CD4-positive, alpha-beta T cell treated with Interleukin-15 for 4 hours (primary cell): Measurements from ENCODE around the gene VPS45.
"Not testable (repeated sequence)": the region's sequence is repeated elsewhere in the genome, so short reads cannot be mapped to it uniquely, and the experiment has no call there.

ENCODE experiments used
- DNase-seq: peaks from one replicate; pipeline ENCODE4 v3.0.0-alpha.2; 2020; ENCODE audit warnings: low spot score

Gene VPS45

DNA sequence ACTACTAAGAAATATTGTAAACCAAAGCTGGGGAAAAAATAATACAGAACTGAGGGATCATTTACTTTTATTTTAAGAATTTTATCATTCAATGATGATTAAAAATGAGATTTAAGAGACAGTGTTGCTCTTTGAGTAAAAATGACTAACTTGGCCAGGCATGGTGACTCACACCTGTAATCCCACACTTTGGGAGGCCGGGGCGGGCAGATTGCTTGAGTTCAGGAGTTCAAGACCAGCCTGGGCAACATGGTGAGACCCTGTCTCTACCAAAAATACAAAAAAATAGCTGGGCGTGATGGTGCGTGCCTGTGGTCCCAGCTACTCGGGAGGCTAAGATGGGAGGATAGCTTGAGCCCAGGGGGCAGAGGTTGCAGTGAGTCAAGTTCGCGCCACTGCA, 60.3 kb downstream of the VPS45 start:
- no peak for DNase-seq

DNA sequence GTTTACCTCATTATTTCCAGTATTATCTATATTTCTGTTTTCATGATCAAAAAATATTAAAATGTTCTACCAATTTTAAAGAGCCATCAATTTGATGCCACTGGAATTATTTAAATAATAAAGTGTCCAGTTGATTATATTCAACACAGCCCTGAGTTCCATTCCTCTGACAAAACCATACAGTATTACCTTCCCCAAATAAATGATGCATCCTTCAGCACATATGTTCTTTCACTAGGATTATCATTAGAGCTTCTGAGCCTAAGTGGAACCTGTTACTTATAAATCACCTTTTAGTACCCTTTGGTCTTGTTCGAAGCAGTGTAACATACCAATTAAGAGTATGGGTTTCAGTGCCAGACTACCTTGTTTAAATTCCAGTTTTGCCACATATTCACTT, 64.8 kb downstream of the VPS45 start:
- no peak for DNase-seq

DNA sequence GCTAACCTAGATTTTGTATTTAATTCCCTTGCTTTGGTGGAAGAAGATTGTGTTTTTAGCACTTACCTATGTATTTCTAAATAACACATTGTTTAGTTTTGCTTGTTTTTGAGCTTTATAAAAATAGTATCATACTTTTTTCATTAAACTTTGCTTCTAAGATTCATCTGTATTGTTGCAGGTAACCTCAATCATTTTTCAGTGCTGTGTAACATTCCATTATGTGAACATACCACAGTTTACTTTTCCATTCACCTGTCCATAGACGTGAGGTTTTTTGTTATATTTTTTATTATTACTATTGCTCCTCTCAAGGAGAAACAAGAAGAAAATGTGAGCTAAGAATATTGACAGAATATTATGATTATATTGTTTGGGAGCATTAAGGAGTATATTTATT, 67.0 kb downstream of the VPS45 start:
- DNase-seq, result no peak

DNA sequence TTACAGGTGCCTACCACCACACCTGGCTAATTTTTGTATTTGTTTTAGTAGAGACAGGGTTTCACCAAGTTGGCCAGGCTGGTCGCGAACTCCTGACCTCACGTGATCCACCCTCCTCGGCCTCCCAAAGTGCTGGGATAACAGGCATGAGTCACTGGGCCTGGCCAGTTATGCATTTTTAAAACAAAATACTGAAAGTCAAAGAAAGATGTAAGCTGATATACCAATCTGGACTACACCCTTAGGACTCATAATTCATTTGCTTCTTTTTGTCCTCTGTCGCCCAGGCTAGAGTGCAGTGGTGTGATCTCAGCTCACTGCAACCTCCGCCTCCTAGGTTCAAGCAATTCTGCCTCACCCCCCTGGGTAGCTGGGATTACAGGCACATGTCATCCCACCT, 67.8 kb downstream of the VPS45 start:
- DNase-seq, result not testable (repeated sequence)

DNA sequence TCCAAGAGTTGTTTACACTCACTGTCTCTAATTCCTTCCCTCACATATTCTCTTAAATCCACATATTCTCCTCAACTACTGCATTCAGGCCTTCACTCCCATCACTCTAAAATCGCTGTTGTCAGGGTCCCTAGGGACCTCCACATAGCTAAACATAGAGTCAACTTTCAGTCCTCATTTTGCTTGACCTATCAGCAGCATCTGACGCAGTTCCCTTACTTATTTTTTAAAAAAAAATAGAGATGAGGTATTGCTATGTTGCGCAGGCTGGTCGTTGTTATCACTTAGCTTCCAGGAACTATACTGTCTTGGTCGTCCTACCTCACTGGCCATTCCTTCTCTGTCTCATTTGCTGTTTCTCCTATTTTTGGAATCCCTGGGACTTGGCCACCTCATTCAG, 70.5 kb downstream of the VPS45 start:
- no peak for DNase-seq

DNA sequence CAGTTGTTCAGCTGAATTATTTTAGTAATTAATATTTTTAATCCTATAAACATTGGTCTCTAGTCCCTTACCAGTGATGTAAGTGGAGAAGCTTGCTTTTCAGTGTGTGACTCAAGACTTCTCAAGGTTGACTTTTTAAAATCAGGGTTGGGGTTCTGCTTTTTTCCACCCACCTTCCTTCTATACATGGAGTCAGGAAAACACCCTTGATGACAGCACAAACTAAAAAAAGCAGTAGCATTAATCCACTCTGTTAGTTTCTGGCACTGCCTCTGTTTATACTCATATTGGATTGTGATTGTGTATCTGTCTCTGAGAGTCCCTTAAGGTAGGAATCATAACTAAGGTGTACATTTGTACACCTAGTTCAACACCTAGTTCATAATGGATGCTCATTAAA, 73.9 kb downstream of the VPS45 start:
- DNase-seq, result no peak

DNA sequence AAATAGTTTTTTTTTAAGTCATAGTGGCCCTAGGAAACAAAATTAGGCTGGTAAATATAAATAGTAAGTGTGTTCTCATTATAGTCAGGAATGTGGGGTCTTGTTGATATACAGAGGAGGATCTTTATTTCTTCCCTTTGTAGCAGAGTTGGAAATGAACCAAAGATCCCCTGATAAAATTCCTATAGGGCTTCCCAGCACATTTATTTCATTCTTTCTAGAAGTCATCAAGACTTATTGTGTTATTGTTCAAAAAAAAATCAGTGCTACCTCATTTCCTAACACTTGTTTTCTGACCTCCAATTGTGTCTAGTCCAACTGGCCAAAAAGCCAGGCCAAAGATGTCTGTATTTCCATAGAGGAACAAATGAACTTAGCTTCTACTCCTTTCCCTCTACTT, 74.5 kb downstream of the VPS45 start:
- DNase-seq, result no peak

DNA sequence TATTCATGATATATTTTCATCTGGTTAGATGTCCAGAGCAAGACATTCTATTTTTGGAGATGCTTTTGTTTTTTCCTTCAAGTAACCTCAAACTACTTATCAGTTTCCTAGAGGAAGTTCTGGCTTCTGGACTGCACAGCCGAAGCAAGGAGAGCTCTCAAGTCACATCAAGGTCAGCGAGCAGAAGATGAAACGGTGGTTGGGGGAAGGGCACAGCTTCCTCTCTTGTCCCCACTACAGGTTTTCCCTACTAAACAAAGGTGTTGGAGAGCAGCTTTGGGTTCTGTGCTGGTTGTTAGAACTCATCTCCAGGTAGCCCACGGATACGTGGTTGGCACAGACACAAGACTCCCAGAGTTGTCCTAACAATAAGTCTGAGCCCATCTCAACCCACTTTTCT, 77.0 kb downstream of the VPS45 start:
- DNase-seq, result no peak

DNA sequence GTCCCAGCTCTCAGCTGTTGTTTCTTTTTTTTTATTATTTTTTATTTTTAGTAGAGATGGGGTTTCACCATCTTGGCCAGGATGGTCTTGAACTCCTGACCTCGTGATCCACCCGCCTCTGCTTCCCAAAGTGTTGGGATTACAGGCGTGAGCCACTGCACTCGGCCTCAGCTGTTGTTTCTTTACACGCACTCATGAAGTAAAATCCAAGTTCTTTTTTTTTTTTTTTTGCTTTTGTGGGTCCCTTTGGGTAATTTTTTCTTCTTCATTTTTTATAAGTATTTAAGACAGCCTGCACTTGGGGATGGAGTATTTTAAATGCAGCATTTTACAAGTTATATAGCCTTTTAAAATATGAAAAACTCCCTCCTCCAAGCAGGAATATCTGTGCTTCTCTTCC, 78.4 kb downstream of the VPS45 start:
- not testable (repeated sequence) for DNase-seq

DNA sequence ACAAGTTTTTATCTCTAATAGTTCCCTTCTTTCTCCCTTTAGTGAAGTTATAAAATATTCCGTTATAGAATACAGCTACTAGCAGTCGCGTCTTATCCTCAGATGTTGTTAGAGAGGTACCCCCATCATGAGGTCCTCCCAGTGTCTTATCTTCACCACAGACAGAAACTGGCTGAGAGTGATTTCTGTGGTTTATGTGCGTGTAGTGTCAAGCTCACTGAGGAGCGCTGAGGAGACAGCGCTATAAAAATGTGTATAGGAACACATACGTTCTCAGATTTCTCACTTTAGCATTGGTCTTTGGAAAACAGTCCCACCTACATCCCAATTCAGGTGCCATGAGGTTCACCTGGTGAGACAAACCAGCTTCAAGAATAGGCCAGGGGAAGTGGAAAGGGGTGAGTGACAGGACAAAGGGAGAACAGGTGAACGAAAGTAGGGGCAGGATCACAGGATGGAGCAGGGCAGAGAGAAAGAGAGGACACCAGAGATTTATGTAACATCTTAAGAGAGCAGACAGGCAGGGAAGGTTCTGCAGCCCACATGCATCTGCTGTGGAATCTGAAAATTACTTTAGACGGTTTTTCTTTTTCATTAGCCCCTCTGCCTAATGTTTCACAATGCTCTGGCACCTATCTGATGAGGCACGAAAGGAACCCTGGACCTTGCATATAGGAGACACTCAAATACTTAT, 79.4 kb downstream of the VPS45 start:
- DNase-seq, result no peak

DNA sequence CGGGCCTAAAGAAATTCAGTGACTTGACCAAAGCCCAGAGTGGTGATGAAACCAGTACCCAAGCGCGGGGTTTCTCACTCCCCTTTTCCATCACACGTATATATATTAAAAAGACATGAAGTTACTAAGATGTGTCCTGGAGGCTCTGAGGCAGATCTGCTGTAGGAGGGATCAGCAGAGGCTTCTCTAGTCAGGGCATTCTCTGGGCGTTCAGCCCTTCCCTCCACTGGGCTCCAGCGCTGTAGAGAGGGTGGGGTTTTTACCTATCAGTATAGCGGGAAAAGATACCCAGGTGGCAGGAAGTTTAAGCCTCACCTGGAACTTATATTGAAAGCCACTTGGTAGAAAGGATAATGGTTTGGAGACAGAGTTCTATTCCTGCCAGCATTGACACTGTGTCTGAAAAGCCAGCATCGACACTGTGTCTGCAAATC, 81.3 kb downstream of the VPS45 start:
- DNase-seq, result no peak

DNA sequence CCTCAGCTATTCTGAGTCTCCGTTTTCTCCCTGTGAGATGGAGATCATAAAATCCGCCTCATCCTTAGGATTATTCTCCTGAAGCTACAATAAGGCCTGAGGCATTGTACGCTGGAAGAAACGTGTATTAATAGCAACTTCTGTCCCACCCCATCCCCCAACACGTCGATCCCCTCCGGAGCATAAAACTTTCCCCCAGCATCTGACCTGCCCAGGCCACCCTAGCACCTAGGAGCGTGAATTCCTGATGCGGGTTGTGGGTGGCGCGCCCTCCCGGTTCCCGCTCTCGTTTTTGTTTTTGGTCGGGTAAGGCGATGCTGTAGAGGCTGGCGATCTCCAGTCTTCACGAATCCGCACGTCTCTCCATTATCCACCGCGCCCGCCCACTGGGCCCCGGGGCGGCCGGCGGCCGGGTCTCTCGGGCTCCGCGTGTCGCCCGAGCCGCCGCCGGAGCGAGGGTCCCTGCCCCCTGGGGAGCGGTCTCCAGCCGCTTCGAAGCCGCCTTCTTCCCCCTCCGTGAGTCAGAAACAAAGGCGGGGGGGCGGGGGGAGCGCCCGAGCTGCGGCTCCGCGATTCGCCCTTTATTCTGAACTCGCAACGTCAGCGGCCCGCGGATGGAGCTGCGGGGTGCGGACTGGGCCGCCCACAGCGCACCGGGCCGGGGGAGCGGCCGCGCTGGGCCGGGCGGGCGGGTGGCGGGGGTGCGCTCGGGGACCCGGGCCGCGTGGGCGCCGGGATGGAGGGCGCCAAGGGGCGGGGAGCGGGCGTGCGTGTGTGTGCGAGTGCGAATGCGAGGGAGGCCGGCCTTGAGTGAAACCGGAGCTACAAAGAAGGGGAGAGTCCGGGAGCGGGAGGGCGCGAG, 81.9 kb downstream of the VPS45 start, which contains the start of gene PLEKHO1:
TSS of gene PLEKHO1 (plus strand) at position 646 of the 862 bp plus-strand sequence. CDS start 342 bp downstream, outside the sequence.
- peak; percentile 87 for DNase-seq

DNA sequence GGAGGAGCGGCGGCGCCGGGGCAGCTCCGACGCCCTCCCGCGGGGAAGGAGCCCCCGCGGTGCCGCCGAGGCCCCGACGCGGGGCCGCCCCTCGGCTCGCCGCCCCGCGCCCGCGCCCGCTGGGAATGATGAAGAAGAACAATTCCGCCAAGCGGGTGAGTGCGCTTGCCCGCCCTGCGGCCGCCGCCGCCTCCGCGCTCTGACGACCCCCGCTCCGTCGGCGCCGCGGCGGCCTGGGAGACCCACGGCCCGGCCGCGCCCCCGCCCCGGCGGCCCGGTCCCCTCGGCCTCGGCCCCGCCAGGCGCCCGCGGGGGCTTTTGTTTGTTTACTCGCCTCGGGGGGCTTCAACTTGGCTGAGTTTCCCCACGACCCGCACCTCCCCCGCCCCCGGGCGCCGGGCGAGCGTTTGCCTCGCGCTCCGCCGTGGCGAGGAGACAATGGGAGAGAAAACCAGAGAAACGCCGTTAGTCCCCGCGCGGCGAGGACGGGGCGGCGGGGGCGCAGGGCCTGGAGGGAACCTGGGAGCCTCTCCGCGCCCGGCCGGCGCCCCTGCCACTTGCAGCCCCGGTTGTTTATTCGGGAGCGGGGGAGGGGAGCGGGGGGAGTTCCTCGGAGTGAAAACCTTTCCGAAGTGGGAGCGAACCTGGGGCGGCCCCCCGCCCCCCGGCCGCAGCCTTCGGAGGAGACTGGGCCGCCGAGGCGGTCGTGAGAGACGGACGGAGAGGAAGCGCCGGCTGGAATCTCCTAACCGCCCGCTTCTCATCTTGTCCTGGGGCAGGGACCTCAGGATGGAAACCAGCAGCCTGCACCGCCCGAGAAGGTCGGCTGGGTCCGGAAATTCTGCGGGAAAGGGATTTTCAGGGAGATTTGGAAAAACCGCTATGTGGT, 82.8 kb downstream of the VPS45 start:
- no peak for DNase-seq

DNA sequence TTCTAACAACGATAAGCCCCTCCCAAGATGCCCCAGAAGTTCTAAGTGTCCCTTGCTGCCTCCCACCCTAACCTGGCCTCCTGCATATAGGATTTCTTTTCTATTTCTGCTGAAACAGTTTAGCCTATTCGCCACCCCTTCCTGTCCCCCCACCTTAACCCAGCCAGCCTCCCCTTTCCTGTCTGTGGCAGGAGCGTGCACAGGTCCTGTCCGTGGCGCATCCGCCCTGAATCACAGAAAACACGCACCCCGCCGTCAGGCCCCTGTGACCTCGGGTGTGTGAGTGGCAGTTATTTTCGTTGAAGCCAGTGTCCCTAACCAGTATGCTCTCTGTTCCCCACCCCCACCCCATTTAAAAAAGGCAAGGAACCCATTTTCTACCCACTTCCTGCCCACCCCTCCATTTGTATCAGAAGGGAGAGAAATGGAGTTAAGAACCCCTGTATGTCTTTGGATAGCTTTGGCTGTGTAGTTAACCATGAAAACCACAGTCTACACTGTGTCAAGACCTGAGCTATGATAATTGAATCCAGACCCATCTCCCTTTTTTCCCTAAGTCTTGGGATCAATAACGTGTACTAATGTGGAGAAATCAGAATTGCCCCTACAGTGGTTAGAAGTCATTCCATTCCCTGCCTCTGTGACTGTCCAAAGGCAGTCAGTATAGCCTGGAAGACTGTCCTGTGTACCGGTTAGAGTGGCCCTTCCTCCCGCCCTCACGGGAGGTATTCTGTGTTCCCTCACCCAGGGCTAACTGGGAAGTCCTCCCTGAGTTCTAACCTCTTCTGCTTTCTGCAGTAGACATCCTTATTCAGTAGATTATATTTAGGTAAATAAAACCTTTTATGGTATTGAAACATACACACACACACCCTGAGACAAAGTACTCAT, 84.0 kb downstream of the VPS45 start:
- DNase-seq, result peak; percentile 83

DNA sequence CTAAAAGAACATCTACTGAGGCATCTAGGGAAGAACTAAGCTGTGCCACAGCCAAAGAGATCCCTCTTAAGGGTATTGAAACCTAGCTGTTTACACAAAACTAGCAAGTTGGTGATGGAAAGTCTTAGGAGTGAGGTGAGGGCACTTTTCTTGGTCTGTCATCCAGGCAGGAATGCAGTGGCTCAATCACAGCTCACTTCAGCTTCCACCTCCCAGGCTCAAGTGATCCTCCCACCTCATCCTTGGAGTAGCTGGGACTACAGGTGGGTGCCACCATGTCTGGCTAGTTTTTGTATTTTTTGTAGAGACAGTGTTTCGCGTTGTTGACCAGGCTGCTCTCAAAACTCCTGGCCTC, 84.6 kb downstream of the VPS45 start:
- DNase-seq, result no peak

DNA sequence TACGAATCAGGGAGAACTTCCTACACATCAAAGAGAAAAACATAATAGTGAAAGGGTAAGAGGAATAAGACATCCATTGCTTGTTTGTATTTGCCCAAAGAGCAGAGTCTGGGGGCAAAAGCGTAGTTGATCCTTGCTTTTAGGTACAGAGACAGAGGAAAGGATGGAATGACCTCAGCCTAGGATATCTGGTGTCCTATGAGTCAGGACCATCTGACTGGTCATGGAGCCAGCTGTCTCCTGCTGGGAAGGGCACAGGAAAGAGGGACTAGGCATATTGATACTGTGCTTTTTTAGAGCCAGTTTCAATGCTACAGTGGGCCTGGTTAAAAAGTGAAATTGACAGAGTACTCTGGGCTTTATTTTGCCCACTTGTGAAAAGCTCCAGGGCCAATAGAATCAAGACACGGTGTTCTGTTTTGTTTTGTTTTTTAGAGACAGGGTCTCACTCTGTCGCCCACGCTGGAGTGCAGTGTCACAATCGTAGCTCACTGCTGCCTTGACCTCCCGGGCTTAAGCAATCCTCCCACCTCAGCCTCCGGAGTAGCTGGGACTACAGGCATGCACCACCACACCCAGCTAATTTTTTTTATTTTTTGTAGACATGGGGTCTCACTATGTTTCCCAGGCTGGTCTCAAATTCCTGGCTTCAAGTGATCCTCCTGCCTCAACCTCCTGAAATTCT, 85.3 kb downstream of the VPS45 start:
- no peak for DNase-seq

DNA sequence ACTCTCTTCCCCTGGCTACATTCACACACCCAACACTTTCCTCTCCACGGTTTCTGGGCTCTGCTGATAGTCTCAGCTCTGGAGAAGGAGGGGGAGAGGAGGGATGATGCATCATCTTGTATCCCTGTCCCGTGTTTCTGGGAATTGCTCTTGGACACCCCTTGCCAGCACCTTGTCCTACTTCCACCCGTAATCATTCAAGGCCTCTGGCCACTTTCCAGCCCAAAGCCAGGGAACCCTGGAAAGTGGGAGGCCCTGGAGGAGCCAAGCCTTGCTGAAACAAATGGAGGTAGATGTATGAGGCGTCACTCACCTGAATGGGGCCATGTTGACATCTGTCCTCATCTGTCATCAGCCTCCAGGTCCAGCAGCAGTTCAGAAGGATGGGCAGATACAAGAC, 86.6 kb downstream of the VPS45 start:
- no peak for DNase-seq

DNA sequence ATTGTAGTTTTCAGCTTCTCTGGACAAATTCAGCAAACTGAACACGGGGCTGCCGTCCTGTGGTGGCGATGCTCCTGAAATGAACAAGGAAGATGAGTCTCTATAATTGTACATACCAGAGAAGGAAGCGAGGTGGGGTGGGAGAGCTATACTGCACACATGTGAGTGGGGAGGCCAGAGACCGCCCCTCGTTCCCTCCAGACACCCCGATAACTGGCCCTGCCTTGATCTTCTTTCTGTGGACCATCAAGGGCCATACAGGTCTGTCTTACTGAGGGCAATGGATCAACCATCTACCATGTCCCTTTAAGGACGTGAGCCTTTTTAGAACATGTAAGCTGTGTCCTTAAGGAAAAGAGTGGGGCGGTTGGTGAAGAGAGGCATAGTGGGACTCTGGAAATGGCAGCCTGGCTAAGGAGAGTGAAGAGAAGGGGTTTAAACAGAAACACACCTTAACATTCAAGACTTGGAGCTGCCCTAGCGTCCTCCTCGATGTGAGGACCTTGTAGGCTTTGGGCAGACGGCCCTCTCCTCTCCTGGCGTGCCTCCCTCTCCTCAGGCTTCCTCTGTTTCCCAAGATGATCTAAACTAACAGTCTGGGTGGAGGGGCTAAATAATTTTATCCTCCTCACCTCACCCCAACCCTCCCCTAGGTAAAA, 88.0 kb downstream of the VPS45 start:
- DNase-seq, result no peak

DNA sequence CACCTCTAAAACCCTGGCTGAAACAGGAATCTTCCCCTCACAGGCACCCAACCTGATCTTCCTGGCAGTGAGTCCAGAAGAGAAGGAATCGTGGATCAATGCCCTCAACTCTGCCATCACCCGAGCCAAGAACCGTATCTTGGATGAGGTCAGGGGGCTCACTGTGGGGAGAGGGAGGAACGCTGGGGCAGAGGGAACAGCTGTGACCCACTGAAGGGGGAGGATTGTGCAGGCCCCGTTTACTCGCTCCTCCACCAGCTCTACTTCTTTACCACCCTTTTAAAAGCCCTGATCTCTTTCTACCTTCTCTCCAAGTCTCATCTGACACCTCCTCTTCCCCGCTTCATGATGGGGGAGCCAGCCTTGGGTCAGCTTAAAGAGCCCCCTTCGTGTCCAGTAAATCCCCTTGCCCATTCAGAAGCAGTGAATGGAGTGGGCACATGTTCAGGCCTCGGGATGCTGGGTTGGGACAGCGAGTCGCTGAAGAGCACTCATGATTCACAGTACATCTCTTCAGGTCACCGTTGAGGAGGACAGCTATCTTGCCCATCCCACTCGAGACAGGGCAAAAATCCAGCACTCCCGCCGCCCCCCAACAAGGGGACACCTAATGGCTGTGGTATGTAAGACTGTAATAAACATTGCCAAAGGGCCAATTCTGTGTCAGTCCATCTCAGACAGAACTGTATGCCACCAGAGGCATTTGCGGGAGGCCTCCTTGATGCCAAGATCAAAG, 89.5 kb downstream of the VPS45 start:
- no peak for DNase-seq

DNA sequence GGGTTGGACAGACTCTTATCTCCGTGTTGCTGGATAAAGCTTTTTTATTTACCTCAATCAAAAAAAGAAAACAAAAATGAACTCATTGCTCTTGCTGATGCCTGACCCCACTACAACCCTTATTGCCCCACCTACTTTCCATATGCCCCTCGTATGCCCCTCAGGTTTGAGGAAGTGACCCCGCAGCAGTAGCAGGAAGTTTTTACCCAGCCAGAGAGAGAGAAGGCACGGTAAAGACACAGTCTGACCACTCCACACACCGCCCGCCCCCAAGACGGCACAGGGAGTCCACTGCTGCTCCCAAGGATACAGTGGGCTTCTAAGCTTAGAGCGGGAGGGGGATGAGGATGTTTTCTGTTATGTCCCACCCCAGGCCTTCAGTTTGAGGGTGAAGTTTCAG, 92.0 kb downstream of the VPS45 start:
- DNase-seq, result no peak
